H1 (cell line): ENCODE data around the gene RNASE11. TPM values are rescaled to one million over a fixed set of nuclear protein-coding genes. Genes with fewer than 3 reads are reported as not detected.

Experiments used
- CTCF ChIA-PET: fragments of 300-600 bp; sonication (Branson Sonifier 250); formaldehyde crosslinking; loops from one replicate; lab custom pipeline; 2021; ENCODE audit not compliant: partially characterized antibody; lab: Charles Lee
- POLR2A ChIA-PET: fragments of 300-600 bp; sonication (Branson Sonifier 250); formaldehyde crosslinking; loops from one replicate; lab custom pipeline; 2021; ENCODE audit warnings: inconsistent platforms; ENCODE audit not compliant: partially characterized antibody; lab: Charles Lee
- DNase-seq, 2 experiments: peaks; one replicate each; pipeline versions ENCODE4 v3.0.0 to v3.0.0-alpha.2; 2010 to 2022; ENCODE audit warnings: low spot score in 2 of 2, low read depth in 1 of 2, mixed read lengths in 1 of 2
- FAIRE-seq: peaks from 2 replicates; lab custom pipeline; 2011; peaks lifted over from hg19 to GRCh38; lab: Jason Lieb, UNC
- H2AFZ ChIP-seq: 2 replicates; pipeline ENCODE4 v1.8.1; 2012; ENCODE audit warnings: low read length, inconsistent platforms
- H2AK5ac ChIP-seq: 2 replicates; pipeline ENCODE4 v1.6.1; 2013; ENCODE audit warnings: low read depth, low read length
- H2BK120ac ChIP-seq: replicated peaks from 2 replicates; pipeline ENCODE3; 2013; ENCODE audit warnings: low read depth, low read length, inconsistent platforms
- H2BK12ac ChIP-seq: 2 replicates; pipeline ENCODE4 v1.6.1; 2013; ENCODE audit warnings: low read depth, low read length
- H2BK15ac ChIP-seq: 2 replicates; pipeline ENCODE4 v1.6.1; 2013; ENCODE audit warnings: low read length
- H2BK20ac ChIP-seq: 2 replicates; pipeline ENCODE4 v1.6.1; 2013; ENCODE audit warnings: low read length
- H2BK5ac ChIP-seq: 2 replicates; pipeline ENCODE4 v1.6.1; 2013; ENCODE audit warnings: low read depth, low read length
- H3K14ac ChIP-seq: 2 replicates; pipeline ENCODE4 v1.6.1; 2013; ENCODE audit warnings: inconsistent platforms; ENCODE audit not compliant: insufficient read length
- H3K18ac ChIP-seq: 2 replicates; pipeline ENCODE4 v1.6.1; 2013; ENCODE audit warnings: low read length; ENCODE audit errors: extremely low read depth
- H3K23ac ChIP-seq: 2 replicates; pipeline ENCODE4 v1.6.1; 2013; ENCODE audit warnings: inconsistent platforms; ENCODE audit not compliant: insufficient read length
- H3K23me2 ChIP-seq: 2 replicates; pipeline ENCODE4 v1.6.1; 2013; ENCODE audit warnings: low read depth, low read length
- H3K27ac ChIP-seq: 2 replicates; pipeline ENCODE4 v1.6.1; 2011; ENCODE audit warnings: low read depth, low read length, inconsistent platforms
- H3K27me3 ChIP-seq, 4 experiments: replicated peaks in 1 of 4; 1 replicate in 1 of 4; 2 replicates in 3 of 4; pipeline versions ENCODE4 v1.6.1 to v1.8.1; 2011 to 2013; ENCODE audit warnings: low read length in 3 of 4, mild to moderate bottlenecking in 3 of 4, inconsistent platforms in 2 of 4, mixed read lengths in 2 of 4, moderate library complexity in 1 of 4; ENCODE audit not compliant: control insufficient read depth in 3 of 4, insufficient read depth in 3 of 4; ENCODE audit errors: extremely low read depth in 1 of 4
- H3K36me3 ChIP-seq, 4 experiments: 2 replicates each; pipeline versions ENCODE4 v1.6.1 to v1.8.1; 2011 to 2013; ENCODE audit warnings: mild to moderate bottlenecking in 4 of 4, low read length in 3 of 4, moderate library complexity in 2 of 4, control low read depth in 1 of 4, inconsistent platforms in 1 of 4; ENCODE audit not compliant: insufficient read depth in 4 of 4, control insufficient read depth in 2 of 4
- H3K4ac ChIP-seq: replicated peaks from 2 replicates; pipeline ENCODE3; 2013; ENCODE audit warnings: low read length, low read depth, mixed read lengths, inconsistent platforms; ENCODE audit not compliant: insufficient read length
- H3K4me1 ChIP-seq, 4 experiments: replicated peaks in 1 of 4; 1 replicate in 1 of 4; 2 replicates in 3 of 4; pipeline versions ENCODE4 v1.6.1 to v1.8.1; 2011 to 2013; ENCODE audit warnings: low read length in 3 of 4, inconsistent platforms in 2 of 4, mixed read lengths in 1 of 4; ENCODE audit not compliant: insufficient read depth in 4 of 4, control insufficient read depth in 3 of 4
- H3K4me2 ChIP-seq, 2 experiments: 2 replicates each; pipeline versions ENCODE4 v1.6.1 to v1.8.1; 2011 to 2013; ENCODE audit warnings: low read depth in 2 of 2, low read length in 2 of 2, control low read depth in 1 of 2, inconsistent platforms in 1 of 2, mild to moderate bottlenecking in 1 of 2; ENCODE audit not compliant: insufficient read depth in 1 of 2
- H3K4me3 ChIP-seq, 4 experiments: fragments of 200-600, 300-600 bp in 1 of 4; sonication (generic), shearing (Covaris generic), sonication (Bioruptor Twin) in 1 of 4; 2 replicates each; pipeline versions ENCODE4 v1.5.1 to v1.8.1; 2011 to 2016; ENCODE audit warnings: low read length in 4 of 4, low read depth in 3 of 4, control low read depth in 2 of 4, inconsistent platforms in 2 of 4, mild to moderate bottlenecking in 2 of 4, mixed read lengths in 1 of 4, moderate library complexity in 1 of 4; ENCODE audit not compliant: insufficient read depth in 2 of 4; ENCODE audit errors: extremely low read depth in 1 of 4
- H3K56ac ChIP-seq: replicated peaks from 2 replicates; pipeline ENCODE3; 2013; ENCODE audit warnings: low read depth, mild to moderate bottlenecking, mixed read lengths, low read length, inconsistent platforms; ENCODE audit not compliant: insufficient read length
- H3K79me1 ChIP-seq: 2 replicates; pipeline ENCODE4 v1.6.1; 2013; ENCODE audit warnings: low read depth, low read length, control low read depth
- H3K79me2 ChIP-seq, 2 experiments: 2 replicates each; pipeline versions ENCODE4 v1.6.1 to v1.8.1; 2012 to 2013; ENCODE audit warnings: low read length in 2 of 2, mild to moderate bottlenecking in 2 of 2, inconsistent platforms in 1 of 2; ENCODE audit not compliant: insufficient read depth in 2 of 2, control insufficient read depth in 1 of 2
- H3K9ac ChIP-seq, 4 experiments: replicated peaks in 1 of 4; 1 replicate in 1 of 4; 2 replicates in 3 of 4; pipeline versions ENCODE4 v1.6.1 to v1.8.1; 2011 to 2013; ENCODE audit warnings: low read depth in 3 of 4, low read length in 3 of 4, control low read depth in 2 of 4, mild to moderate bottlenecking in 2 of 4, moderate library complexity in 2 of 4, inconsistent platforms in 1 of 4; ENCODE audit errors: extremely low read depth in 1 of 4
- H3K9me3 ChIP-seq, 2 experiments: 2 replicates each; pipeline versions ENCODE4 v1.6.1 to v1.8.1; 2012 to 2013; ENCODE audit warnings: mild to moderate bottlenecking in 2 of 2, moderate library complexity in 2 of 2, control low read depth in 1 of 2, inconsistent platforms in 1 of 2, low read depth in 1 of 2, low read length in 1 of 2, mixed read lengths in 1 of 2; ENCODE audit not compliant: insufficient read depth in 2 of 2
- H4K20me1 ChIP-seq, 2 experiments: replicated peaks in 1 of 2; 2 replicates each; pipeline versions ENCODE3 to v1.8.1; 2011 to 2013; ENCODE audit warnings: inconsistent platforms in 2 of 2, low read length in 2 of 2, mild to moderate bottlenecking in 1 of 2; ENCODE audit not compliant: insufficient read depth in 2 of 2, control insufficient read depth in 1 of 2
- H4K5ac ChIP-seq: 2 replicates; pipeline ENCODE4 v1.6.1; 2013; ENCODE audit warnings: low read length, low read depth, mixed read lengths, inconsistent platforms; ENCODE audit not compliant: insufficient read length
- H4K8ac ChIP-seq: 2 replicates; pipeline ENCODE4 v1.8.0; 2013; ENCODE audit warnings: mild to moderate bottlenecking, moderate library complexity, low read length, inconsistent platforms; ENCODE audit not compliant: insufficient read depth; ENCODE audit errors: extremely low read depth
- H4K91ac ChIP-seq: replicated peaks from 2 replicates; pipeline ENCODE3; 2013; ENCODE audit warnings: low read length, mixed read lengths, inconsistent platforms; ENCODE audit not compliant: insufficient read length
- CBX5 ChIP-seq: fragments of 300-800, 300-1000 bp; sonication (generic); IDR thresholded peaks from 2 replicates; pipeline ENCODE4 v1.7.1; 2016; ENCODE audit warnings: antibody characterized with exemption, low read length, low read depth
- CREB1 ChIP-seq: IDR thresholded peaks from 2 replicates; pipeline ENCODE4 v1.6.1; 2012; ENCODE audit warnings: inconsistent platforms
- EP300 ChIP-seq, 2 experiments: IDR thresholded peaks; 1 replicate in 1 of 2; 2 replicates in 1 of 2; pipeline ENCODE4 v1.6.1; 2011 to 2012; ENCODE audit warnings: low read depth in 2 of 2, low read length in 2 of 2, mild to moderate bottlenecking in 2 of 2, borderline replicate concordance in 1 of 2, inconsistent platforms in 1 of 2, moderate library complexity in 1 of 2
- GTF2F1 ChIP-seq: IDR thresholded peaks from 2 replicates; pipeline ENCODE4 v1.6.1; 2012; ENCODE audit warnings: low read depth, low read length, improper control_type of control experiment, borderline replicate concordance
- NRF1 ChIP-seq: IDR thresholded peaks from 2 replicates; pipeline ENCODE4 v1.6.1; 2011; ENCODE audit warnings: mild to moderate bottlenecking, low read depth, low read length, improper control_type of control experiment
- PHF8 ChIP-seq: fragments of 200-600 bp; sonication (generic); conservative IDR thresholded peaks from 2 replicates; pipeline ENCODE4 v1.7.1; 2012; ENCODE audit warnings: low read depth, mild to moderate bottlenecking, inconsistent platforms, low read length, moderate library complexity
- POLR2AphosphoS5 ChIP-seq: IDR thresholded peaks from 2 replicates; pipeline ENCODE4 v1.6.1; 2011; ENCODE audit warnings: low read depth, low read length
- RFX5 ChIP-seq: IDR thresholded peaks from 2 replicates; pipeline ENCODE4 v1.6.1; 2011; ENCODE audit warnings: low read depth, low read length, improper control_type of control experiment, borderline replicate concordance
- RNF2 ChIP-seq: fragments of 200-900, 300-1000 bp; sonication (generic); IDR thresholded peaks from 2 replicates; pipeline ENCODE4 v1.7.1; 2016; ENCODE audit warnings: borderline replicate concordance, low read depth, mild to moderate bottlenecking, antibody characterized with exemption, low read length; ENCODE audit not compliant: poor library complexity, severe bottlenecking; ENCODE audit errors: missing control alignments
- SIN3A ChIP-seq, 2 experiments: IDR thresholded peaks in 1 of 2; conservative IDR thresholded peaks in 1 of 2; 2 replicates each; pipeline ENCODE4 v1.6.1; 2011 to 2012; ENCODE audit warnings: low read length in 2 of 2, improper control_type of control experiment in 1 of 2, low read depth in 1 of 2, mild to moderate bottlenecking in 1 of 2
- TAF7 ChIP-seq: optimal IDR thresholded peaks from 2 replicates; pipeline ENCODE3; 2011; ENCODE audit warnings: low read depth, mild to moderate bottlenecking, inconsistent platforms, low read length, moderate library complexity, borderline replicate concordance
- TBP ChIP-seq: IDR thresholded peaks from 2 replicates; pipeline ENCODE4 v1.6.1; 2011; ENCODE audit warnings: low read depth, low read length, improper control_type of control experiment
- YY1 ChIP-seq: IDR thresholded peaks from 2 replicates; pipeline ENCODE4 v1.6.1; 2011; ENCODE audit warnings: low read depth, mild to moderate bottlenecking, low read length
- WGBS, 2 experiments: shearing (Covaris generic) in 1 of 2; methylation state at CpG; one replicate each; pipeline versions ENCODE4 v1.1.6 to v1.1.7; 2013 to 2015; ENCODE audit warnings: low lambda C conversion rate in 2 of 2, mixed read lengths in 2 of 2, inconsistent platforms in 1 of 2, low coverage in 1 of 2, missing lambda C conversion rate in 1 of 2; ENCODE audit not compliant: insufficient replicate concordance in 2 of 2, insufficient coverage in 1 of 2, insufficient read length in 1 of 2; ENCODE audit errors: extremely low coverage in 1 of 2, missing lambda C conversion rate in 1 of 2; 5-methylcytosine and 5-hydroxymethylcytosine counted together
- polyA plus RNA-seq, 7 experiments: library from polyadenylated mRNA; depleted of rRNA in 3 of 7; stranded (reverse) in 5 of 7; unstranded in 2 of 7; fragments of >200 nt in 5 of 7; fragments of 200-250 nt in 2 of 7; gene quantifications; 1 replicate in 5 of 7; 2 replicates in 1 of 7; 4 replicates in 1 of 7; pipeline versions ENCODE4 v1.2.1 to v1.2.3, GENCODE V29; 2011 to 2013; ENCODE audit warnings: missing spikeins in 2 of 7, mixed read lengths in 2 of 7
- total RNA-seq: library from RNA; stranded (reverse); fragmentation: NEBNext Ultra II Directional; extraction: Animal tissue kit (Norgen Biotek cat#: 25700); gene quantifications from 2 replicates; pipeline ENCODE4 v1.2.1, GENCODE V29; 2021

The RNASE11 gene
- total and polyA plus RNA-seq, 2 of the 8 experiments (the other 6 are each of a cell fraction or from before 2014, with no cell fraction given): not detected

DNA sequence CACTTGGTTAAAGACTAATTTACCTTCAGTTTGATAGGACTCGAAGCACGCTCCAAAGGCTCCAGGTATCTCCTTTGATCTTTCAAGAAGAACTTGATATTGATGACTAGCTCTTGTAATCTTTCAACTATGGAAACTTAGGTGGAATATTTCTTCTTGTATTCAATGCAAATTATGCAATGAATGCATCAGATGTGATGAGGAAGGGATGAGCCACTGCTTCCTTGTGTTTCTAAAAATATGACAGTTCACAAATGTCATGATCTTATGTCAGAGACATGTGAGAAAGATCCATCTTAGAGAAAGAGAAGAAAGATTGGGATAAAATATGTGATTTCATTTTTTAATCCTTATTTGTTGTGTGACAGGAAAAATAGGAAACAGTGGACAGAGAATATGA, 36.9 kb downstream of the RNASE11 start:
- no peaks in the 10 kb centered on the region for H3K27me3 ChIP-seq
- ChIA-PET POLR2A (no interaction called here), CTCF (interaction anchor here (1.0 to 2.6 kb wide), 2 partner anchors 20 to 107 kb away, joined by 5 to 8 read pairs; no protein-coding TSS in a partner anchor)
- no peaks in the 10 kb centered on the region for H3K9me3 ChIP-seq
- no peaks in the 10 kb centered on the region for H4K20me1 ChIP-seq
- no peak overlapping the region for H3K4me3 ChIP-seq
- no peaks in the 10 kb centered on the region for H3K79me2 ChIP-seq
- no peak overlapping the region for H4K8ac ChIP-seq
- 92% methylated on average over 2 of the region's 2 CpGs; no CpG with 5 or more reads in 1 of the 2 experiments for WGBS, 2 experiments
- FAIRE-seq: no peak
- H2BK120ac ChIP-seq: no peak overlapping the region
- no peak overlapping the region for H2AK5ac ChIP-seq
- no peak overlapping the region for H2BK12ac ChIP-seq
- H3K56ac ChIP-seq: no peak overlapping the region
- no peak overlapping the region for H3K18ac ChIP-seq
- H2BK15ac ChIP-seq: no peak overlapping the region
- H3K36me3 ChIP-seq: no peaks in the 10 kb centered on the region
- no peaks in the 10 kb centered on the region for H3K79me1 ChIP-seq
- H3K27ac ChIP-seq: no peak overlapping the region
- no peak overlapping the region for H4K91ac ChIP-seq
- no peak overlapping the region for H4K5ac ChIP-seq
- H2BK20ac ChIP-seq: no peak overlapping the region
- H3K14ac ChIP-seq: no peak overlapping the region
- H3K23ac ChIP-seq: no peak overlapping the region
- no peak overlapping the region for H3K4ac ChIP-seq
- H3K9ac ChIP-seq: no peak overlapping the region
- no peak overlapping the region for H2AFZ ChIP-seq
- H3K4me2 ChIP-seq: no peak overlapping the region
- no peak overlapping the region for H2BK5ac ChIP-seq
- TF ChIP-seq PHF8 (no peak), CBX5 (no peak), POLR2AphosphoS5 (no peak), RFX5 (no peak), TBP (no peak), NRF1 (no peak), CREB1 (no peak), GTF2F1 (no peak), SIN3A (conservative IDR thresholded peaks at IDR 0.05 in 1 of 2, IDR thresholded peaks at IDR 0.05 in 1 of 2; ENCODE audit: low read depth in 1 of 2, low read length in 2 of 2) (no peak), TAF7 (no peak), RNF2 (no peak), EP300 (IDR thresholded peaks at IDR 0.05; ENCODE audit: borderline replicate concordance in 1 of 2, low read depth in 2 of 2, low read length in 2 of 2) (no peak), YY1 (no peak)
- TF ChIP-seq, all 59 proteins: peak for 0
- Histone ChIP-seq H3K23me2 (no peaks in the 10 kb centered on the region), H3K4me1 (no peaks in the 10 kb centered on the region)
- no peak for DNase-seq
